GM23338 (cell line): Measurements from ENCODE around the gene HADHA. TPM values are rescaled to one million over a fixed set of nuclear protein-coding genes. Genes with fewer than 3 reads are reported as not detected.

Experiments
- ATAC-seq: fragments of 200-7000 bp; cut with Tn5 transposase; 3 replicates; pipeline ENCODE4 v1.9.1; 2020
- DNase-seq: peaks from one replicate; pipeline ENCODE4 v3.0.0-alpha.2; 2015; ENCODE audit warnings: low spot score
- H2AFZ ChIP-seq: fragments of 200-600 bp; sonication (generic); 2 replicates; pipeline ENCODE4 v1.8.0; 2016; ENCODE audit warnings: antibody characterized with exemption, mild to moderate bottlenecking, moderate library complexity
- H3F3A ChIP-seq: fragments of 200-600 bp; sonication (generic); replicated peaks from 2 replicates; pipeline ENCODE4 v1.8.0; 2017; ENCODE audit warnings: antibody characterized with exemption, mixed run types, low read depth
- H3K27ac ChIP-seq: fragments of 200-600 bp; sonication (generic); 2 replicates; pipeline ENCODE4 v1.6.1; 2016; ENCODE audit warnings: low read depth
- H3K27me3 ChIP-seq: fragments of 200-600 bp; sonication (generic); 2 replicates; pipeline ENCODE4 v1.8.0; 2016; ENCODE audit warnings: mild to moderate bottlenecking, mixed run types, moderate library complexity; ENCODE audit not compliant: insufficient read depth
- H3K36me3 ChIP-seq: fragments of 200-600 bp; sonication (generic); 2 replicates; pipeline ENCODE4 v1.8.0; 2016; ENCODE audit warnings: mild to moderate bottlenecking; ENCODE audit not compliant: insufficient read depth
- H3K4me1 ChIP-seq: fragments of 200-600 bp; sonication (generic); 2 replicates; pipeline ENCODE4 v1.8.0; 2016; ENCODE audit warnings: mild to moderate bottlenecking, moderate library complexity; ENCODE audit not compliant: insufficient read depth
- H3K4me2 ChIP-seq: fragments of 200-600 bp; sonication (generic); 2 replicates; pipeline ENCODE4 v1.7.1; 2017; ENCODE audit warnings: mixed run types
- H3K4me3 ChIP-seq: fragments of 200-600 bp; sonication (generic); 2 replicates; pipeline ENCODE4 v1.6.1; 2016; ENCODE audit warnings: mixed run types
- H3K79me2 ChIP-seq: fragments of 200-600 bp; sonication (generic); replicated peaks from 2 replicates; pipeline ENCODE4 v1.8.0; 2017; ENCODE audit warnings: mild to moderate bottlenecking; ENCODE audit not compliant: insufficient read depth
- H3K9me2 ChIP-seq: fragments of 200-600 bp; sonication (generic); 2 replicates; pipeline ENCODE4 v1.8.0; 2017; ENCODE audit not compliant: insufficient read depth
- H4K20me1 ChIP-seq: fragments of 200-600 bp; sonication (generic); replicated peaks from 2 replicates; pipeline ENCODE4 v1.8.0; 2017; ENCODE audit warnings: mild to moderate bottlenecking; ENCODE audit not compliant: insufficient read depth
- H3K27ac Mint-ChIP-seq: 2 replicates; pipeline ENCODE4 v1.8.0; 2020; ENCODE audit warnings: inconsistent platforms, mild to moderate bottlenecking, moderate library complexity, mixed read lengths
- H3K27me3 Mint-ChIP-seq: 3 replicates; pipeline ENCODE4 v1.8.0; 2022; ENCODE audit warnings: low read depth, mild to moderate bottlenecking, moderate library complexity, mixed read lengths, inconsistent platforms; ENCODE audit not compliant: insufficient read depth, poor library complexity
- H3K36me3 Mint-ChIP-seq: 3 replicates; pipeline ENCODE4 v1.8.0; 2021; ENCODE audit warnings: low read depth, mild to moderate bottlenecking, inconsistent platforms, moderate library complexity, mixed read lengths
- H3K4me1 Mint-ChIP-seq: 3 replicates; pipeline ENCODE4 v1.8.0; 2020; ENCODE audit warnings: mild to moderate bottlenecking, inconsistent platforms, mixed read lengths
- H3K4me3 Mint-ChIP-seq: 3 replicates; pipeline ENCODE4 v1.8.0; 2021; ENCODE audit warnings: moderate library complexity, mild to moderate bottlenecking, inconsistent platforms, mixed read lengths
- H3K9me3 Mint-ChIP-seq: 3 replicates; pipeline ENCODE4 v1.8.0; 2020; ENCODE audit warnings: moderate library complexity, mild to moderate bottlenecking, inconsistent platforms, mixed read lengths
- CREB1 ChIP-seq: fragments of 250-450 bp; sonication (Bioruptor Pico); IDR thresholded peaks from 2 replicates; pipeline ENCODE4 v1.5.0; 2020; ENCODE audit warnings: low read depth, mild to moderate bottlenecking, moderate library complexity
- CTCF ChIP-seq, 2 experiments: fragments of 200-600 bp in 1 of 2; sonication (generic) in 1 of 2; conservative IDR thresholded peaks; 2 replicates each; pipeline versions ENCODE4 v1.5.1 to v1.6.1; 2016 to 2017; ENCODE audit warnings: antibody characterized with exemption in 2 of 2, low read depth in 2 of 2, mild to moderate bottlenecking in 2 of 2, moderate library complexity in 1 of 2
- ETS1 ChIP-seq: IDR thresholded peaks from 2 replicates; pipeline ENCODE4 v1.6.1; 2016; ENCODE audit warnings: antibody characterized with exemption
- EZH2phosphoT487 ChIP-seq: fragments of 200-600 bp; sonication (generic); IDR thresholded peaks from one replicate; pipeline ENCODE4 v1.8.1; 2018; ENCODE audit warnings: antibody characterized with exemption; ENCODE audit not compliant: unreplicated experiment
- JUNB ChIP-seq: IDR thresholded peaks from one replicate; pipeline ENCODE4 v1.6.1; 2016; ENCODE audit warnings: antibody characterized with exemption; ENCODE audit not compliant: unreplicated experiment
- NANOG ChIP-seq: IDR thresholded peaks from 2 replicates; pipeline ENCODE4 v1.6.1; 2016; ENCODE audit warnings: antibody characterized with exemption, borderline replicate concordance
- POLR2AphosphoS5 ChIP-seq: IDR thresholded peaks from 2 replicates; pipeline ENCODE4 v1.6.1; 2016; ENCODE audit warnings: antibody characterized with exemption, low read depth
- STAT1 ChIP-seq: IDR thresholded peaks from one replicate; pipeline ENCODE4 v1.6.1; 2016; ENCODE audit warnings: antibody characterized with exemption; ENCODE audit not compliant: unreplicated experiment
- ZNF114 ChIP-seq: fragments of 250-450 bp; sonication (Bioruptor Pico); IDR thresholded peaks from 2 replicates; pipeline ENCODE4 v1.5.0; 2020; ENCODE audit warnings: mild to moderate bottlenecking, moderate library complexity
- ZNF462 ChIP-seq: fragments of 250-450 bp; sonication (Bioruptor Pico); IDR thresholded peaks from 2 replicates; pipeline ENCODE4 v1.5.0; 2020; ENCODE audit warnings: mild to moderate bottlenecking, moderate library complexity
- polyA plus RNA-seq: library from polyadenylated mRNA; unstranded; fragments of >200 nt; fragmentation: Nextera tagmentation; extraction: Ambion mirVana; gene quantifications from 2 replicates; pipeline ENCODE4 v1.2.1, GENCODE V29; 2016
- total RNA-seq: library from RNA; depleted of rRNA; stranded (reverse); fragments of >200 nt; shearing (Covaris generic); gene quantifications from 2 replicates; pipeline ENCODE4 v1.2.3, GENCODE V29; 2014

The HADHA gene
- total and polyA plus RNA-seq, 2 experiments from 2014 or later, result 63.9 to 92.3 TPM

GRCh38 chr2:26196683-26197418 lies 47.6 kb downstream of the HADHA start:
- Histone ChIP-seq H3K79me2 (no peaks in the 10 kb centered on the region), H3K9me2 (no peaks in the 10 kb centered on the region), H3K36me3 (peaks cover 46% of the 10 kb centered on the region), H3K27ac (no peak overlapping the region), H3K27me3 (no peaks in the 10 kb centered on the region), H3K4me3 (no peak overlapping the region), H2AFZ (no peak overlapping the region), H3K4me1 (no peaks in the 10 kb centered on the region), H3F3A (0 out of 2 replicates have a peak, but pooled peaks cover 3% of the 10 kb centered on the region), H3K4me2 (no peak overlapping the region), H4K20me1 (no peaks in the 10 kb centered on the region; the same call in none of the 2 replicates)
- no peak for ATAC-seq
- peaks cover 77% of the 10 kb centered on the region for H3K36me3 Mint-ChIP-seq
- H3K9me3 Mint-ChIP-seq, result no peaks in the 10 kb centered on the region
- no peaks in the 10 kb centered on the region for H3K27me3 Mint-ChIP-seq
- no peak overlapping the region for H3K27ac Mint-ChIP-seq
- no peak overlapping the region for H3K4me3 Mint-ChIP-seq
- TF ChIP-seq EZH2phosphoT487, result no peak
- no peak for DNase-seq
- H3K4me1 Mint-ChIP-seq, result no peaks in the 10 kb centered on the region

- Mint-ChIP-seq H3K27ac (no peak overlapping the region), H3K4me3 (no peak overlapping the region)
Measured at GRCh38 chr2:26195040-26195984, 49.1 kb downstream of the HADHA start.

More at GRCh38 chr2:26195040-26195984, 49.1 kb downstream of the HADHA start:
- no peak overlapping the region for H3K4me3 ChIP-seq
- no peak overlapping the region for H3K27ac ChIP-seq
- DNase-seq, result no peak
- H3K27me3 ChIP-seq, result no peaks in the 10 kb centered on the region
- no peaks in the 10 kb centered on the region for H3K79me2 ChIP-seq
- no peaks in the 10 kb centered on the region; the same call in none of the 2 replicates for H4K20me1 ChIP-seq
- H3K4me1 Mint-ChIP-seq, result no peaks in the 10 kb centered on the region
- no peaks in the 10 kb centered on the region for H3K9me2 ChIP-seq
- peaks cover 46% of the 10 kb centered on the region for H3K36me3 ChIP-seq
- H3K9me3 Mint-ChIP-seq, result no peaks in the 10 kb centered on the region
- H3K4me1 ChIP-seq, result no peaks in the 10 kb centered on the region
- H3K4me2 ChIP-seq, result no peak overlapping the region
- ATAC-seq, result no peak
- peaks cover 79% of the 10 kb centered on the region for H3K36me3 Mint-ChIP-seq
- H3F3A ChIP-seq, result peaks cover 8% of the 10 kb centered on the region; the same call in 1 of the 2 replicates
- H3K27me3 Mint-ChIP-seq, result peaks cover 6% of the 10 kb centered on the region
- TF ChIP-seq CREB1, result no peak
- TF ChIP-seq POLR2AphosphoS5, result no peak
- no peak for TF ChIP-seq JUNB
- TF ChIP-seq NANOG, result no peak
- TF ChIP-seq STAT1, result no peak
- no peak for TF ChIP-seq EZH2phosphoT487
- TF ChIP-seq ZNF462 (CRISPR knock-in tag), result no peak
- no peak for TF ChIP-seq ZNF114 (CRISPR knock-in tag)
- no peak for TF ChIP-seq CTCF (conservative IDR thresholded peaks at IDR 0.05; ENCODE audit: low read depth in 2 of 2)
- TF ChIP-seq ETS1, result no peak
- no peak overlapping the region for H2AFZ ChIP-seq
